ENCODE results near the gene PIGM.
"Not testable (repeated sequence)": the region's sequence is repeated elsewhere in the genome, so short reads cannot be mapped to it uniquely, and the experiment has no call there.

The PIGM gene

DNA sequence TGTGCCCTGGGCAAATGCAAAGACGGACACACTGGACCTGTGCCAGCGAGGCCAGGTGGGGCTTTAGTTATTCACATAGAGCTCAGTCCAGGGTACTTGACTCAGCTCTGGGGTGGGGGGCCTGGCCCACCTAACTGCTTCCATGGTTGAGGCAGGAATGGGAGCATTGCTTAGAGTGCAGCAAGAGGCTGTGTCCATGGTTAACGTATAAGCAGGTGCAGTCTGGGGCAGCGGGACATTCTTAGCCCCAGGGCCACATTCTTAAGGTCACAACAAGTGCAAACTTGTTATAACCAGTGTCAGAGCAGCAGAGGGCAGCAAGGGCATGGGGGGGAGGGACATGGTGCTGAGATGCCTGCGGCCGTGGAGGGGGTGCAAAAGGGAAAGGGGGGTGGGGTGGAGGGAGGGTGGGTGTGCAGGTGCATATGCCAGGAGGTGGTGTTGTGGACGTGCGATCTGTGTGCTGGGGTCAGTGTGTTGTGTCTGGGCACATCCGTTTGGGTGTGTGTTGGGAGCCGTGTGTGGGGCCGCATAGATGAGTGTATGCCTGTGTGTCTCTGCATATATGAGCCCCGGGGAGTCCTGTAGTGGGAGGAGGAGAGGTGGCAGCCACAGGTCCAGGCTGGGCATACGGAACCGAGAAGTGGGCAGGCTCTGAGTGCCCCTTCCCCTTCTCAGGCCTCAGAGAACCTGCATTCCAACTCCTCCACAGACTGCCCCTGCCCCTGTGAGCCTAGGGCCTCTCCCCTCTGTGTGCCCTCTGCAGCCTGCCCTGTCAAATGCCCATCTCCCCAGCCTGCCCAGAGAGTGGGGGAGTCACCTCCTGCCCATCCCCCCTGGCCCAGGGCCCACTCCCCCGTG lies 29.8 kb upstream of the PIGM start:
- DNase-seq (ENCODE audit: low read depth) = no peak

- DNase-seq (ENCODE audit: low read depth) = no peak
These were observed 26.3 kb upstream of the PIGM start for GRCh38 chr1:160058087-160058486.

DNA sequence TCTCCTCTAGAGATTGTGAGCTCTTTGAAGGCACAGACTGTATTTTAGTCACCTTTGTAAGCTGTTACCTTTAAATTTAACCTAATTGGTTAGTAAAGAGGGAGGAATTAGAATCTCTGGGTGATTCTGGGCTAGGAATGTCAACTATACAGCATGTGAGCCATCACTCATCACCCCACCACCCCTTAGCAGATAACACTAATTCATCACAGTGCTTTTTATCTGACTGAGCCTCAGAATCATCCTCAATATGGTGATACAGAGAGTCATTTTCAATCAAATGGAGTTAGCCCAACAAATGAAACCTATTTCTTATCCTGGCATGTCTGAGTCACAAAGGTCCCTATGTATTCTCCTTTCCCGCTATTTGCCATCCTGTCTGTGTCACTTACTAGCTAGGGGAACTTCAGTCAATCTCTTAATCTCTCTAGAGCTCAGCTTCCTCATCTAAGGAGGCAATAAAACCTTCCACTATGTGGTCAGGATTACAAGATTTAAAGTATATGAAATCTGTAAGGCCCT lies 24.9 kb upstream of the PIGM start:
- no peak for DNase-seq (ENCODE audit: low read depth)

DNA sequence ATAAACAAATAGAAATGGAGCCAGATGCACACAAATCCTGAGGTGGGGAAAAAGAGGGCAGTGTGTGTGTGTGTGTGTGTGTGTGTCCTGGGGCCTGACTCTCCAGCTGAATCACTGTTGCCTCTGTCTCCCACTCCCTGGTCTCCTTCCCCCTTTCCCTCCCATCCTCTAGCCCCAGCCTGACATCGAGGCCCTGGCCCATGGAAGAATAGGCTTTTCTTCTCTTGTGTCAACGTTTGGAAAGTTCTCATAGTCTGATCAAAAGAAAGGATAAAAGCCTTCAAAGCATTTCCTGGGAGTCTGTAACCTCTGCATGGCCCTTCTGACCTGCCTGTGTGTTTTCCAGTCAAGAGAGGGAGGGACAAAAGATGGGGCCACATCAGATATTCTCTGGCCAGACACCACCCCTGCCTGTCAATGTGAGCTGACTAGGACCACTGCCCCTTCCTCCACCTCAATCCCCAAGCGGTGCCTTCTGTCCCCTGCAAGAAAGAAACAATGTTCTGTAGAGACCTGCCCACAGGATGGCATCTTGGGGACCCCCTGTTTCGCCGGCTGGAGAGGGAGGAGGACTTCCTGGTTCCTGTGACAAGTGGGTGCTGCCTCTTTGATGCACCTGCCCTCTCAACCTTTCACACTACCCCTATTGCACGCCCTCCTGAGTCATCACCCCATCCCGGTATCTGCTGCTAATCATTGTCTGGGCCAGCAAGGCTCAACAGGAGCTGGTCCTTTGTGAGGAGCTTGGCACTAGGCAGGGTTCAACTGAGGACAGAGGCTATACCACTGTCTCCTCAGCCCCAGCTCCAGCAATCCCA lies 22.0 kb upstream of the PIGM start:
- DNase-seq (ENCODE audit: low read depth) = no peak

- DNase-seq (ENCODE audit: low read depth) = no peak
These were observed 21.1 kb upstream of the PIGM start for GRCh38 chr1:160052936-160053335.

DNA sequence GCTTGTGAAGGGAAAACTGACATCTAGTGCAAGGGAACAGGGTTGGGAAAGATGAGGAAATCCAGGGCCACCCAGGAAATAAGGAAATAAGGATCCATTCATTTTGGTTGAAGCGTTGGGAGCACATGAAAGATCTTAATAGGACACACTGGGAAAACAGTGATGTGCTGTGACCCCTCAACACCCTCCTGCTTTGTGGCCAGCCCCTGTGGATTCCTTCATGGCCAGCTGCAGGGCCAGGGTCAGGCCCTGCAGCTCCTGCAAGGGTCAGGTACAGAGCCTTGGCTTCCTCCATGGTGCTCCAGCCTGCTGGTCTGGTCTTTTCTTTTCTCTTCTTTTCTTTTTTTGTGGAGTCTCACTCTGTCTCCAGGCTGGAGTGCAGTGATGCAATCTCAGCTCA lies 18.8 kb upstream of the PIGM start:
- no peak for DNase-seq (ENCODE audit: low read depth)

DNA sequence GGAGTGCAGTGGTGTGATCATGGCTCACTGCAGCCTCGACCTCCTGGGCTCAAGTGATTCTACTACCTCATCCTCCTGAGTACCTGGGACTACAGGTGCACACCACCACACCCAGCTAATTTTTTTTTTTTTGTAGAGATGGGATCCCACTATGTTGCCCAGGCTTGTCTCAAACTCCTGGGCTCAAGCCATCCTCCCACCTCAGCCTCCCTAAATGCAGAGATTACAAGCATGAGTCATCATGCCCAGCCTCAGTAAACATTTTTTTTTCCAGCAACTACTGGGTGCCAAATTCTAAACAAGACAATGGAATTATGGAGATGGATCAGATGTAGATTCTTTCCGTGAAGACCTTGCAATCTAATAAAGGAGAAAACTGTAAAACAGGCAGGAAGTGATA lies 18.4 kb upstream of the PIGM start:
- DNase-seq (ENCODE audit: low read depth) = not testable (repeated sequence)

DNA sequence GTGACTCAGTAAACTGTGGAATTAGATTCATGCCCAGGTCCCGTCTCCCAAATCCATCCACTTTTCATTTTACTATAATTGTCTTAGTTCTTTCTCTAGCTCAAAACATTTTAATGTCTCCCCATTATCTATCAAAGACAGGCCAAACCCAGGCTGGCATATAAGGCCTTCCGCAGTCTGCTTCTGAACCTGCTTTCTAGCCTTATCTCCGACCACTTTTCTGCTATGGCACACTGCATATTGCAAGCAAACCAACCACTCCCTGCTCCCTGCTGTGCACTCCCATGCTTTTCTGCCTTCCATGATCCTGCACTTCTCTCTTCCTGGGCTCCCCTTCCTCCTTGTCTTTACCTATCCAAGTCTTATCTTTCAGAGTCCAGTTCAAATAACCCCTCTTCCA lies 17.3 kb upstream of the PIGM start:
- no peak for DNase-seq (ENCODE audit: low read depth)

DNA sequence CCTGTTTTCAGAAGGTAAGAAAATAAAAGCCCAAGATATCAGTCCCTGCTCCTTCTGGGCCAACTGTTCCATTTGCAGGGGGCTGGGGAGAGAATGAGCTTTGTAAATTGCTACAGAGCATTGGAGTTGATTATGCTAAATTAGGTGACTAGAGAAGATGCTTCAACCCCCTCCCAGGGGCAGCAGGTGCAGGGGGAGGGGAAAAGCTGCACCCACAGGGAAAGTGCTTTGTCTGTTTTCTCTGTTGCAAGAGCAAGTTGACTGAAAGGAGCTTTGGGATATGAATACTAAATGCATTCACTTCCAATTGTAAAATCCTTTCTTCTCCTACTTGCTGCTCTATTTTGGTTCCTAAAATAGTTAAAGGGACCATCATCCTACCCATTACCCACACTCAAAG lies 16.5 kb upstream of the PIGM start:
- DNase-seq (ENCODE audit: low read depth) = no peak

DNA sequence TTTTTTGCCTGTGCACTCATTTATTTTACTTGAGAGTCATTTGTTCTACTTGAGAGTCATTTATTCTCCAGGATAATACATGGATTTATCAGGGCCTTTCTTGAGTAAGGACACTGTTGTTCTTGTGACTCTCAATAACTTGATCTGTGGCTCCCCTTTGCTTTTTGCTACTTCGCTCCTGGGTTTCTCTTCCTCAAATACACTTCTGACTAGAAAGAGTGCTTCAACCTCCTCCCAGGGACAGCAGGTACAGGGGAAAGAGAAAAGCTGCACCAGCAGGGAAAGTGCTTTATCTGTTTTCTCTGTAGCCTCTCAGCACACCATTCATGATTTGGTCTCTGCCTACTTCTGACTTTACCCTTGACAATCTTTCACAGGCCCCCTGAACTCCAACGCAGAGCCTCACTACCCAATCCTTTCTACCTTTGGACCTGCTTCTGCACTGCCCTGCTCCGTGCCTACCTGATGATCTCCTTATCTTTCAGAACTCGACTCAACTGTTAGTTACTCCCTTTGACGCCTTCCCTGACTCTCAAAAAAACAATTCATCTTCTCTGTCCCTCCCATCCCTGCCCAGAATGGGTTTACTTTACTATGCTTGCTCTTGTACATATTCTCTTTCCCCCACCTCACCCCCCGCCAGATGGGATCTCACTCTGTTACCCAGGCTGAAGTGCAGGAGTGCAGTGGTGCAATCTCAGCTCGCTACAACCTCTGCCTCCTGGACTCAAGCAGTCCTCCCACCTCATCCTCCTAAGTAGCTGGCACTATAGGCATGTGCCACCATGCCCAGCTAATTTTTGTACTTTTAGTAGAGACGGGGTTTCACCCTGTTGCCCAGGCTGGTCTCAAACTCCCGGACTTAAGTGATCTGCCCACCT lies 15.6 kb upstream of the PIGM start:
- no peak for DNase-seq (ENCODE audit: low read depth)

- DNase-seq (ENCODE audit: low read depth) = peak; percentile 31
These were observed 14.8 kb upstream of the PIGM start for GRCh38 chr1:160046494-160047110.

GRCh38 chr1:160045653-160046052 lies 13.9 kb upstream of the PIGM start:
- no peak for DNase-seq (ENCODE audit: low read depth)

DNA sequence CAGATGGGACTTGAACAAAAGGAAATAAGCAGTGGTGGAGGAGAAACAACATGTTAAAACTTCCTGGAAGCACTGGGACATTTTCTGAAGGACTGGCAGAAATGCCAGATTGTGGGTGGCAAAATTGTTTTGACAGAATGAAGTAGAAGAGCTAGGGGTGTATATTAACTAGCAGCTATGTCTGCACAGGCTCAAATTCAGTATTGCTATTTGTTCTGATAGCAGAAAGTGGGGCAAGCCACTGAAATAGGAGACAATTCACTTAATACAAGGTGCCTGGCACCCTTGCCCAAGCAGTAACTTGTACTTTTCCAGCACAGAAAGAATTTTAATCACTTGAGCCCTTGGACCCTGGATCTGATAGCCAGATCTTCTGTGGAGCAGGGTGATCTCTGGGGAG lies 11.8 kb upstream of the PIGM start:
- DNase-seq (ENCODE audit: low read depth) = no peak

GRCh38 chr1:160040476-160040875 lies 8.7 kb upstream of the PIGM start:
- DNase-seq (ENCODE audit: low read depth) = no peak

DNA sequence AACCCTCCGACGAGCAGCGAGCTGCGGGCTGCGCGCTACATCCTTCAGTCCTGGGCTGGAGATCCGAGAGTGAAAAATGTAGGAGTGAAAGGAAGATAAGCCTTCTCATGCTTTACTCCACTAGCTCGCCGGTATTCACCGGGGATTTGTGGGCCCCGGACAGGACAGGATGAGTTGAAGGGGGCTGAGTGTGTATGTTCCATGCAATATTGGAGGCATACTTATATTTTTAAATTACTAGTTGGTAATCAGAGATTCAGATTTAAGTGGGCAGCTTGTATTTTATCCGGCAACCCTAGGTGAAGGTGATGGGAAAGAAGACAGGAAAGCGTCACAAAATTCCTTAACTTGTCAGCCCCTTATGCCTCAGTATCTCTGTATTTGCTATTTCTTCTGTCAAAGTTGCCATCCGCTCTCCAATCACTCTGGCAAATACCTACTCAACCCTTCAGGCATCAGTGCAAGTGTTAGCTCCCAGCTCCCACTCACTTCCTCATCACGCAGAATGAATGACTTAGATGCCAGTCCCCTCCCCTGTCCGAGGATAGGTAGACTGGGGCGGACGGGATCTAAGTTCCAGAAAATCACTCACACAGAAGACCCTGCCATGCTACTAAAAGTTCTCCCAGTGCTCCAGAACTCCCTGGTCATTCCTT lies 503 bp upstream of the PIGM start:
- no peak for DNase-seq (ENCODE audit: low read depth)

- no peak for DNase-seq (ENCODE audit: low read depth)
These were observed 979 bp downstream of the PIGM start for GRCh38 chr1:160030657-160031364.

GRCh38 chr1:160028426-160028825 lies 3.4 kb downstream of the PIGM start:
- no peak for DNase-seq (ENCODE audit: low read depth)

DNA sequence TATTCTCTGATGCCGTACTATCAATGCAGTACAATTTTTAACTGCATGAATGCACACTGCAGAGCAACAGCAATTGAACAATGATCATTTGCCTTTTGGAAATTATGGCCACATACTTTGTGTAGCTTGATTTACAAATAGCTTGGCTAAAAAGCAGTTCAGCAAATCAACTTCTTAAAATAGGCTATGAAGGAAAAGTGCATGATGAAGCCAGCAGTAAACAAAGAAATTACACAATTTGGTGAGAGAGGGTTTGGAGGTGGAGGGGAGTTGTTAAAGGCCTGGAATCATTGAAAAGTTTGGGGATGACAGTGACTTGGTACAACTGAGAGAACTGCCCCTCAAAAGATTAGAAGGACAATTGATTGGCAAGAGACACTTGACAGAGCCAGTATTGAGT lies 6.5 kb downstream of the PIGM start:
- no peak for DNase-seq (ENCODE audit: low read depth)

DNA sequence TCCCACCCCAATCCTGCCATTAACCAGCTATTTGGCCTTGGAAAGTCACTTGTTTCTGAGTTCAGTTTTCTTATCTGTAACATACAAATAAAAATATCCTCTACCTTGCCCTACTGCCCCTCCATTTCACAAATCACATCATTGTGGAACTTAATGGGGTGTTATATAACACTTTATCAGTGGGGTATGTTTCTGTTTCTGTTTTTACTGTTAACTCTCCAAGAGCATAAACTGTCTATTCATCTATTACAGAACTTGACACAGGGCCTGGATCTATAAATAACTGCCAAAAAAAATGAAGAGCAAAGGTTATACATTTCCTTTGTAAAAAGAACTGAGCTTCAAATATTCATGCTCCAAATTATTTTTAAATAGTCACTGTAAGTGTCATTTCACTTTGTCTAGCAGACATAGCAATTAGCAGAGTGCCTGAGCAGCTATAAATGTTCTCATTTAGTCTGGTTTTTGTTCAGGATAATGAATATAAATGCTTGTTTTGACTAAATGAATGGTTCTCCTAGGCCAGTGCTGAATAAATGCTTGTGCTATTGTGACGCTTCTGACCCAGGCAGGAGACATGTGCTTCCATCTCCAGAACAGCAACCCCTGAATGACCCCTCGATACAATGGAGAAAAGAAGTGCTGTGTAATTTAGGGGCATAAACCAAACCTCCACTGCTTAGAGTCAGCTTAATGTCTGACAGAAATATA lies 7.4 kb downstream of the PIGM start:
- no peak for DNase-seq (ENCODE audit: low read depth)

All from fibroblast of the conjunctiva (primary cell).